ENCODE results near the gene RNF220.

GRCh38 chr1:44651069-44651468, 246.0 kb downstream of the RNF220 start:
- TF ChIP-seq POLR2A (IDR thresholded peaks at IDR 0.05) (no peak), CTCF (IDR thresholded peaks at IDR 0.05) (no peak)
